Astrocyte of the cerebellum (primary cell): ENCODE results near the gene NDUFB7.

Experiments
- DNase-seq: peaks from one replicate; pipeline ENCODE4 v3.0.0-alpha.2; 2011; ENCODE audit warnings: low read depth
- H3K4me3 ChIP-seq: 2 replicates; pipeline ENCODE4 v1.5.1; 2011; ENCODE audit warnings: mild to moderate bottlenecking, low read depth, low read length, moderate library complexity
- in situ Hi-C: cut with HindIII; loops from 2 replicates; pipeline ENCODE4 v1.10.0; 2017; ENCODE audit warnings: low sequenced_read_pairs
- TF ChIP-seq, protein P1 (sequence below): IDR thresholded peaks from 2 replicates; pipeline ENCODE4 v1.5.1; 2012; ENCODE audit warnings: low read length, low read depth, moderate library complexity, mild to moderate bottlenecking; ENCODE audit errors: missing control alignments

Gene NDUFB7

DNA sequence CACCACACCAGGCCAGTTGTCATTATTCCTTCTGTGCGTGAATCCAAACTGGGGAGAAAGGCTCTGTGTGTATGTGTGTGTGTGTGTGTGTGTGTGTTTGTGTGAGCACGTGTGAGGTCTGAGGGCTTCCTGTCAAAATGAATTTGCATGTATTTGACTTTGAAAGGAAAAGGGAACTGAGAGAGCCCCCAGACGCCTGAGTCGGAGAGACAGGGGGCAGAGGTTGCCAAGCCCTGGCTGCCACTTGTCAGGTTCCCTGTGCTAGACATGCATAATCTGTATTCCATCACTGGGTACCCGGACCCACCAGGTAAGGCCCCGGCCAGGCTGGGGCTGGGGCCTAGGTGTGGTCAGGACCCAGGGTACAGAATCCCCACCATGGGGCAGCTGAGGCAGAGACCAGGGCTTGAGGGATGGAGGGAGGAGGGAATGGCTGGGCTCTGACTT lies 11.1 kb upstream of the NDUFB7 start, which contains the start of gene CLEC17A:
CLEC17A (plus strand) TSS at position 191 of the 447 bp plus-strand sequence; CDS start at position 268, 77 bp downstream.
- no peak within 1 kb of the TSS for H3K4me3 ChIP-seq
- no peak for DNase-seq
- in situ Hi-C loops, result no loop called here
- TF ChIP-seq, protein P1, sequence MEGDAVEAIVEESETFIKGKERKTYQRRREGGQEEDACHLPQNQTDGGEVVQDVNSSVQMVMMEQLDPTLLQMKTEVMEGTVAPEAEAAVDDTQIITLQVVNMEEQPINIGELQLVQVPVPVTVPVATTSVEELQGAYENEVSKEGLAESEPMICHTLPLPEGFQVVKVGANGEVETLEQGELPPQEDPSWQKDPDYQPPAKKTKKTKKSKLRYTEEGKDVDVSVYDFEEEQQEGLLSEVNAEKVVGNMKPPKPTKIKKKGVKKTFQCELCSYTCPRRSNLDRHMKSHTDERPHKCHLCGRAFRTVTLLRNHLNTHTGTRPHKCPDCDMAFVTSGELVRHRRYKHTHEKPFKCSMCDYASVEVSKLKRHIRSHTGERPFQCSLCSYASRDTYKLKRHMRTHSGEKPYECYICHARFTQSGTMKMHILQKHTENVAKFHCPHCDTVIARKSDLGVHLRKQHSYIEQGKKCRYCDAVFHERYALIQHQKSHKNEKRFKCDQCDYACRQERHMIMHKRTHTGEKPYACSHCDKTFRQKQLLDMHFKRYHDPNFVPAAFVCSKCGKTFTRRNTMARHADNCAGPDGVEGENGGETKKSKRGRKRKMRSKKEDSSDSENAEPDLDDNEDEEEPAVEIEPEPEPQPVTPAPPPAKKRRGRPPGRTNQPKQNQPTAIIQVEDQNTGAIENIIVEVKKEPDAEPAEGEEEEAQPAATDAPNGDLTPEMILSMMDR, result no peak

DNA sequence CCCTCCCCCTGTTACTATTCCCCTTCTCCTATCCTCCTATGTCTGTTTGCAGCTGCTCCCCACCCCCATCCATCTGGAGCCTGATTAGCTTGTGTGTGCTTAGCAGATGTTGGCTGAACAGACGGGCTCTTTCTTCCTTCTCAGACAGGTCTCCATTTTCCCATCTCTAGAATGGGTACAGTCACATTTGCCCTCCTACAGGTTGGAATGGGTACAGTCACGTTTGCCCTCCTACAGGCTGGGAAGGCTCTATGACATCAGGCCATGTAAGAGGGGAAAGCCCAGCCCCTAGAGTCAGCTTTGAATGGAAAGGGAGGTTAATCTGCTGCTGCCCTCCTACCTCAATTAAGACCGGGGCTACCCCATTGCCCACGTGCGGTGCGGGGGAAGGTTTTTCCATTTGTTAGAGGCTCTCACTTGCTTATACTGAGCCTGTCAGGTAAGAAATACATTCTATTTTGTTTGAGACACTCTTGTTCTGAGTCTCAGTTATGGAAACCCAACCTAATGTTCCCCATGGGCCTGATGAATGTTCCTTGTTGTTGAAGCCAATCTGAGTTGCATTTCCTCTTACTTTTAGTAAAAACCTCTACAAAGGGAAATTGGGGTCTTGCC lies 8.9 kb upstream of the NDUFB7 start:
- TF ChIP-seq, protein P1, result no peak
- no peak overlapping the region for H3K4me3 ChIP-seq
- no peak for DNase-seq
- in situ Hi-C loops, result no loop called here

DNA sequence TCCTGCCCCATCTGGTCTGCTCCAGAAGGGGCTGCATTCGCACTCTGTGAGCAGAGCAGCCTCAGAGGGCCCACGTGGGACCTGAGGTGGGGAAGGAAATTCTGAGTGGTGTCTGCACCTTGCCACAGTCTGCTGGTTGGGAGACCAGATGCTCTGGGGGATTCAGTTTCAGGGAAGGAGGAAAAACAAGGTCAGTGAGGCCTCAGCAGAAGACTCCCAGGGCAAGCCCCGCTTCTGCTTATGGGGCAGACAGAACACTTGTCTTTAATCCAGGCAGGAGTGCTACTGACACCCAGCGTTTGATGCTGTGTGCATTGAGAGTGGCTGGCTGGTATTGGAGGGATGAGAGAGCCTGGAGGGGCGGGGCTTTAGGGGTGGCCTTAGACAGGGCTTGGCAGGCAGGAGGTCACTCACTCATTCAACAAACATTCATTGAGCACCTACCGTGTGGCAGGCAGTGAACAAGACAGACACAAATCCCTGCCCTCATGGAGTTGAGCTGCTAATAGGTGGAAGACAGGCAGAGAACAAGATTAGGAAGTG lies 6.1 kb upstream of the NDUFB7 start:
- H3K4me3 ChIP-seq, result no peak overlapping the region
- no peak for DNase-seq
- TF ChIP-seq, protein P1, result no peak
- in situ Hi-C loops, result no loop called here

DNA sequence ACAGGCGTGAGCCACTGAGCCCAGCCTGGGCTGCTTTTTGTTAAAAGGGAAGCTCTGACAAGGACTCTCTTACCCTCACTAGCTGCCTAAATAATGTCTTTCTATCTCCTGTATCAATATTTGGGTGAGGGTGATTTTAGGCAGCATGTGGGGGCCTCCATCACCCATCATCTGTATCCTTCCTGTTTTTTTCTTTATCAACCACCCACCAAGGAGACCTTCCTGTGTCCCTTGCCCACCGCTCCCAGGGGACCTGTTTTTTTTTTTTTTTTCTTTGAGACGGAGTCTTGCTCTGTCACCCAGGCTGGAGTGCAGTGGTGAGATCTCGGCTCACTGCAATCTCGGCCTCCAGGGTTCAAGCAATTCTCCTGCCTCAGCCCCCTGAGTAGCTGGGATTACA lies 5.4 kb upstream of the NDUFB7 start:
- DNase-seq, result no peak
- no peak overlapping the region for H3K4me3 ChIP-seq
- TF ChIP-seq, protein P1, result no peak
- in situ Hi-C loops, result no loop called here

DNA sequence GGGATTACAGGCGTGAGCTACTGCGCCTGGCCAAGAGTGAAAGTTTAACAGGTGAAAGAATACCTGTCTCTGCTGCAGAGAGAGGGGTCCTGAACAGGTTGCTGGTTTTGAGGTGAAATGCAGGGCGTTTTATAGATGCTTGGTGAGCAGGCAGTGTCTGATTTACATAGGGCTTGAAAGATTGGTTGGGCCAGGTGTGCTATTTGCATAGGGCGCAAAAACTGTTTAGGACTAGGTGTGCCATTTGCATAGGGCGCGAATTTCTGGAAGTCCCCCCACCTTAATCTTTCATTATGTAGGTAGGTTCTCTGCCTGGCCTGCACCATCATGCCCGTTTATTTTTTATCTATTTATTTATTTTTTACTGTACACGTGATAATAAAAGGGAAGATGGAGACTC lies 4.5 kb upstream of the NDUFB7 start:
- H3K4me3 ChIP-seq, result no peak overlapping the region
- TF ChIP-seq, protein P1, result no peak
- DNase-seq, result no peak
- in situ Hi-C loops, result no loop called here

DNA sequence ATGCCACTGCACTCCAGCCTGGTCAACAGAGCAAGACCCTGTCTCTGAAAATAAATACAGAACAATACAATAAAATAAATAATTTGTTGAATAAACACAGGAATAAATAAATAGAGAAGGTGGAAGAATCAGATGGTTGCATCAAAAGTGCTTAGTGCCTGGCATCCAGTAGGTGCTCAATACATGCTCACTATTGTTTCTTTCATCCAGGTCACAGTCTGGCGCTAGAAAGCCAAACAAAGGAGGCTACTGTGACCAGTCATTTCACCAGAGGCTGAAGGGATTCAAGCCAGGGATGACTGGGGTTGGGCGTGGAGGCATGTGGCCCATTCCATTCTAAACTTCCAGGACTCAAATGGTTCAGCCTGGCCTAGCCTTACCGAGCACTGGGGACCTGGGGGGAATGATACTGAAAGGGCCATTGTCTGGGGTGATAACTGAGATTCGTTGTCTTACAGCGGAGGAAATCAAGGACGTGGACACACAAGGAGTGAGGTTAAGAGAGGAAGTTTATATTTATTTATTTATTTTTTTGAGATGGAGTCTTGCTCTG lies 3.6 kb upstream of the NDUFB7 start:
- in situ Hi-C loops, result no loop called here
- no peak for DNase-seq
- no peak overlapping the region for H3K4me3 ChIP-seq
- TF ChIP-seq, protein P1, result no peak
